Thyroid gland (tissue), 4 donors: Measurements from ENCODE around the gene CACNA1A.

ENCODE experiments used
- POLR2A ChIP-seq, 2 donors: fragments of 450-650 bp; IDR thresholded peaks; one replicate each; pipeline ENCODE4 v1.6.1; 2017; ENCODE audit warnings: antibody characterized with exemption in 2 of 2, mild to moderate bottlenecking in 2 of 2, moderate library complexity in 1 of 2
- TF ChIP-seq, protein P1 (sequence below), 6 experiments: fragments of 200-600 bp in 3 of 6; fragments of 450-650 bp in 3 of 6; sonication (generic) in 3 of 6; IDR thresholded peaks; one replicate each; pipeline ENCODE4 v1.5.1; 2016 to 2019; ENCODE audit warnings: antibody characterized with exemption in 6 of 6, mild to moderate bottlenecking in 2 of 6, inconsistent platforms in 1 of 6, moderate library complexity in 1 of 6

DNA sequence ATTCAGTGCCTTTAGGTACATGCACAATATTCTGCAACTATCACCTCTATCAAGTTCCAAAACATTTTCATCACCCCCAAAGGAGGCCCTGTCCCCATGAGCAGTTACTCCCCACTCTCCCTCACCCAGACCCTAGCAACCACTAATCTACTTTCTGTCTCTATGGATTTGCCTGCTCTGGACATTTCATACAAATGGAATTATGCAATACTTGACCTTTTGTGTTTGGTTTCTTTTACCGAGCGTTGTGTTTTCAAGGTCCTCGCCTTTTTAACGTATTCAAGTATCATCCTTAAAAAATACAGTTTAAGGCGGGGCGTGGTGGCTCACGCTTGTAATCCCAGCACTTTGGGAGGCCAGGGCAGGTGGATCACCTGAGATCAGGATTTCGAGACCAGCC lies 196.4 kb downstream of the CACNA1A start:
- TF ChIP-seq POLR2A (IDR thresholded peaks at IDR 0.05): no peak
- TF ChIP-seq, protein P1, sequence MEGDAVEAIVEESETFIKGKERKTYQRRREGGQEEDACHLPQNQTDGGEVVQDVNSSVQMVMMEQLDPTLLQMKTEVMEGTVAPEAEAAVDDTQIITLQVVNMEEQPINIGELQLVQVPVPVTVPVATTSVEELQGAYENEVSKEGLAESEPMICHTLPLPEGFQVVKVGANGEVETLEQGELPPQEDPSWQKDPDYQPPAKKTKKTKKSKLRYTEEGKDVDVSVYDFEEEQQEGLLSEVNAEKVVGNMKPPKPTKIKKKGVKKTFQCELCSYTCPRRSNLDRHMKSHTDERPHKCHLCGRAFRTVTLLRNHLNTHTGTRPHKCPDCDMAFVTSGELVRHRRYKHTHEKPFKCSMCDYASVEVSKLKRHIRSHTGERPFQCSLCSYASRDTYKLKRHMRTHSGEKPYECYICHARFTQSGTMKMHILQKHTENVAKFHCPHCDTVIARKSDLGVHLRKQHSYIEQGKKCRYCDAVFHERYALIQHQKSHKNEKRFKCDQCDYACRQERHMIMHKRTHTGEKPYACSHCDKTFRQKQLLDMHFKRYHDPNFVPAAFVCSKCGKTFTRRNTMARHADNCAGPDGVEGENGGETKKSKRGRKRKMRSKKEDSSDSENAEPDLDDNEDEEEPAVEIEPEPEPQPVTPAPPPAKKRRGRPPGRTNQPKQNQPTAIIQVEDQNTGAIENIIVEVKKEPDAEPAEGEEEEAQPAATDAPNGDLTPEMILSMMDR (IDR thresholded peaks at IDR 0.05): no peak
